Esophagus squamous epithelium (tissue), 5 donors: Measurements from ENCODE around the gene ZNF14. TPM values are rescaled to one million over a fixed set of nuclear protein-coding genes. Genes with fewer than 3 reads are reported as not detected.
"Not testable (repeated sequence)": the region's sequence is repeated elsewhere in the genome, so short reads cannot be mapped to it uniquely, and the experiment has no call there.

Experiments used
- DNase-seq: peaks from one replicate; lab custom pipeline; 2025; lab: John Stamatoyannopoulos, UW
- H3K27ac ChIP-seq, 4 donors: fragments of 200-600 bp; sonication (generic); one replicate each; pipeline ENCODE4 v1.5.1; 2016 to 2019; ENCODE audit warnings: mild to moderate bottlenecking in 1 of 4
- H3K27me3 ChIP-seq, 4 donors: fragments of 200-600 bp; sonication (generic); 1 replicate in 3 of 4; 2 replicates in 1 of 4; pipeline versions ENCODE4 v1.5.1 to v1.6.0; 2017 to 2021; ENCODE audit warnings: antibody characterized with exemption in 1 of 4
- H3K36me3 ChIP-seq, 3 donors: fragments of 200-600 bp; sonication (generic); one replicate each; pipeline ENCODE4 v1.5.1; 2016 to 2019
- H3K4me1 ChIP-seq, 3 donors: fragments of 200-600 bp; sonication (generic); one replicate each; pipeline ENCODE4 v1.5.1; 2017 to 2019
- H3K4me3 ChIP-seq, 4 donors: fragments of 200-600 bp; sonication (generic); 1 replicate in 3 of 4; 2 replicates in 1 of 4; pipeline ENCODE4 v1.5.1; 2016 to 2019; ENCODE audit warnings: mild to moderate bottlenecking in 2 of 4, moderate library complexity in 1 of 4
- H3K9me3 ChIP-seq, 3 donors: fragments of 200-600 bp; sonication (generic); one replicate each; pipeline ENCODE4 v1.5.1; 2016 to 2019
- CTCF ChIP-seq, 6 experiments: fragments of 450-650 bp in 4 of 6; fragments of 200-600 bp in 2 of 6; sonication (generic) in 2 of 6; IDR thresholded peaks; one replicate each; pipeline ENCODE4 v1.5.1; 2016 to 2019; ENCODE audit warnings: antibody characterized with exemption in 6 of 6, mild to moderate bottlenecking in 4 of 6, moderate library complexity in 4 of 6
- POLR2A ChIP-seq, 4 donors: fragments of 450-650 bp; IDR thresholded peaks; one replicate each; pipeline ENCODE4 v1.6.1; 2017; ENCODE audit warnings: antibody characterized with exemption in 4 of 4, mild to moderate bottlenecking in 4 of 4, moderate library complexity in 3 of 4
- WGBS, 2 donors: methylation state at CpG; one replicate each; pipeline ENCODE4 v1.1.5; 2018; 5-methylcytosine and 5-hydroxymethylcytosine counted together
- intact Hi-C: fragments of 100-400 bp; cut with DNase I; formaldehyde crosslinking; loops from one replicate; pipeline ENCODE4 v1.15.0; 2022
- total RNA-seq, 4 donors: library from RNA; depleted of rRNA; stranded (reverse); fragments of >200 nt; gene quantifications; one replicate each; pipeline ENCODE4 v1.1.0, GENCODE V29; 2016
- donor health status: DM: yes; HTN: yes; CAD: no.

Gene ZNF14
- total RNA-seq, 4 donors from 2014 or later: 1.9 to 6.3 (median 2.1) TPM

- no peak overlapping the region for H3K27ac ChIP-seq
- intact Hi-C loops: no loop called here
- no peak for DNase-seq
- peaks cover 0 to 11% (median 0%) of the 10 kb centered on the region in 3 donors for H3K36me3 ChIP-seq
- TF ChIP-seq POLR2A (IDR thresholded peaks at IDR 0.05): no peak
- no peak for TF ChIP-seq CTCF (IDR thresholded peaks at IDR 0.05)
- peaks cover 0 to 85% (median 17%) of the 10 kb centered on the region in 3 donors for H3K9me3 ChIP-seq
- no peaks in the 10 kb centered on the region for H3K27me3 ChIP-seq
- H3K4me1 ChIP-seq: no peaks in the 10 kb centered on the region
- 77 to 81% methylated on average over 2 of the region's 2 CpGs for WGBS, 2 donors
- no peak overlapping the region for H3K4me3 ChIP-seq
Measured at GRCh38 chr19:19696386-19696785, 36.5 kb downstream of the ZNF14 start.

GRCh38 chr19:19691683-19692082 lies 41.2 kb downstream of the ZNF14 start:
- H3K4me1 ChIP-seq: no peaks in the 10 kb centered on the region
- 84 to 90% methylated on average over 10 of the region's 10 CpGs for WGBS, 2 donors
- H3K27ac ChIP-seq: no peak overlapping the region
- peaks cover 0 to 67% (median 8%) of the 10 kb centered on the region in 3 donors for H3K9me3 ChIP-seq
- intact Hi-C loops: no loop called here
- H3K27me3 ChIP-seq: no peaks in the 10 kb centered on the region
- DNase-seq: no peak
- H3K4me3 ChIP-seq: no peak overlapping the region
- no peak for TF ChIP-seq POLR2A (IDR thresholded peaks at IDR 0.05)
- no peak for TF ChIP-seq CTCF (IDR thresholded peaks at IDR 0.05)
- no peaks in the 10 kb centered on the region for H3K36me3 ChIP-seq

- H3K27ac ChIP-seq, H3K27me3 ChIP-seq, H3K4me3 ChIP-seq, H3K36me3 ChIP-seq, DNase-seq, intact Hi-C loops, H3K4me1 ChIP-seq: not testable (repeated sequence)
- 92 to 98% methylated on average over 9 to 10 of the region's 10 CpGs for WGBS, 2 donors
- H3K9me3 ChIP-seq: peaks cover 0 to 67% (median 22%) of the 10 kb centered on the region in 3 donors
Measured at GRCh38 chr19:19689023-19689422, 43.9 kb downstream of the ZNF14 start.

- no peak overlapping the region for H3K4me3 ChIP-seq
- no peaks in the 10 kb centered on the region for H3K27me3 ChIP-seq
- 87 to 93% methylated on average over 3 of the region's 3 CpGs for WGBS, 2 donors
- H3K4me1 ChIP-seq: no peaks in the 10 kb centered on the region
- H3K27ac ChIP-seq: no peak overlapping the region
- no peaks in the 10 kb centered on the region for H3K36me3 ChIP-seq
- DNase-seq: no peak
- H3K9me3 ChIP-seq: peaks cover 0 to 76% (median 22%) of the 10 kb centered on the region in 3 donors
- no peak for TF ChIP-seq POLR2A (IDR thresholded peaks at IDR 0.05)
- no peak for TF ChIP-seq CTCF (IDR thresholded peaks at IDR 0.05)
- intact Hi-C loops: no loop called here
Measured at GRCh38 chr19:19687090-19687489, 45.8 kb downstream of the ZNF14 start.

- Histone ChIP-seq H3K27ac (no peak overlapping the region), H3K9me3 (peaks cover 0 to 77% (median 23%) of the 10 kb centered on the region in 3 donors), H3K36me3 (no peaks in the 10 kb centered on the region), H3K4me3 (no peak overlapping the region), H3K4me1 (no peaks in the 10 kb centered on the region), H3K27me3 (no peaks in the 10 kb centered on the region)
- TF ChIP-seq POLR2A (IDR thresholded peaks at IDR 0.05) (no peak), CTCF (IDR thresholded peaks at IDR 0.05) (no peak)
- DNase-seq: no peak
- intact Hi-C loops: no loop called here
- 90 to 96% methylated on average over 5 to 6 of the region's 6 CpGs for WGBS, 2 donors
Measured at GRCh38 chr19:19686580-19686979, 46.3 kb downstream of the ZNF14 start.

GRCh38 chr19:19686119-19686518 lies 46.8 kb downstream of the ZNF14 start:
- H3K4me3 ChIP-seq, DNase-seq, intact Hi-C loops, H3K27ac ChIP-seq, H3K36me3 ChIP-seq, H3K4me1 ChIP-seq, H3K27me3 ChIP-seq: not testable (repeated sequence)
- 94 to 97% methylated on average over 13 to 15 of the region's 15 CpGs for WGBS, 2 donors
- peaks cover 0 to 77% (median 27%) of the 10 kb centered on the region in 3 donors for H3K9me3 ChIP-seq
